HepG2 (cell line): ENCODE measurements around the gene FAM228B. TPM values are rescaled to one million over a fixed set of nuclear protein-coding genes. Genes with fewer than 3 reads are reported as not detected.
A peak's percentile ranks its signal among the peaks of the same experiment; 100 is the strongest.

ENCODE experiments used
- ARID2 ChIP-seq: sonication (generic); formaldehyde crosslinking; IDR thresholded peaks from 2 replicates; pipeline ENCODE4 v1.8.1; 2022; ENCODE audit warnings: mild to moderate bottlenecking, missing genetic modification reagents, borderline replicate concordance
- BCL6 ChIP-seq: IDR thresholded peaks from 2 replicates; pipeline ENCODE4 v1.6.1; 2016; ENCODE audit warnings: missing genetic modification reagents, missing compliant biosample characterization
- EHMT2 ChIP-seq: fragments of 200-600 bp; sonication (generic); IDR thresholded peaks from 2 replicates; pipeline ENCODE4 v1.7.0; 2017; ENCODE audit warnings: antibody characterized with exemption, low read depth, low read length, borderline replicate concordance
- EP300 ChIP-seq, 3 experiments: sonication (generic) in 1 of 3; formaldehyde crosslinking in 1 of 3; IDR thresholded peaks; 2 replicates each; pipeline versions ENCODE4 v1.5.1 to v1.6.1; 2011 to 2020; ENCODE audit warnings: low read depth in 2 of 3, low read length in 2 of 3, borderline replicate concordance in 1 of 3, improper control_type of control experiment in 1 of 3, mild to moderate bottlenecking in 1 of 3, missing genetic modification reagents in 1 of 3, moderate library complexity in 1 of 3
- FOXM1 ChIP-seq: sonication (generic); formaldehyde crosslinking; IDR thresholded peaks from 2 replicates; pipeline ENCODE4 v1.5.0; 2020; ENCODE audit warnings: missing genetic modification reagents
- NONO ChIP-seq, 2 experiments: fragments of 450-650 bp in 1 of 2; sonication (generic) in 1 of 2; formaldehyde crosslinking in 1 of 2; IDR thresholded peaks in 1 of 2; conservative IDR thresholded peaks in 1 of 2; 2 replicates each; pipeline versions ENCODE4 v1.6.1 to v1.8.0; 2017 to 2022; ENCODE audit warnings: mild to moderate bottlenecking in 1 of 2, missing genetic modification reagents in 1 of 2, moderate library complexity in 1 of 2
- RBM22 ChIP-seq: fragments of 200-400 bp; formaldehyde crosslinking; optimal IDR thresholded peaks from 2 replicates; pipeline ENCODE3; 2017; ENCODE audit warnings: mild to moderate bottlenecking, low read length, moderate library complexity
- SMAD9 ChIP-seq: sonication (generic); formaldehyde crosslinking; IDR thresholded peaks from 2 replicates; pipeline ENCODE4 v1.5.1; 2020; ENCODE audit warnings: mild to moderate bottlenecking, missing genetic modification reagents
- ZFP36 ChIP-seq: fragments of 150-350 bp; IDR thresholded peaks from 2 replicates; pipeline ENCODE4 v1.6.1; 2018; ENCODE audit warnings: borderline replicate concordance, low read length, low read depth; ENCODE audit not compliant: partially characterized antibody
- ZNF33B ChIP-seq: sonication (generic); formaldehyde crosslinking; IDR thresholded peaks from 2 replicates; pipeline ENCODE4 v1.5.1; 2020; ENCODE audit warnings: mild to moderate bottlenecking, missing genetic modification reagents
- ZNF44 ChIP-seq: sonication (generic); formaldehyde crosslinking; IDR thresholded peaks from 2 replicates; pipeline ENCODE4 v1.5.1; 2020; ENCODE audit warnings: mild to moderate bottlenecking, missing genetic modification reagents
- ZNF513 ChIP-seq: sonication (generic); formaldehyde crosslinking; conservative IDR thresholded peaks from 2 replicates; pipeline ENCODE4 v1.5.0; 2020; ENCODE audit warnings: missing genetic modification reagents
- ZNF737 ChIP-seq: sonication (generic); formaldehyde crosslinking; IDR thresholded peaks from 2 replicates; pipeline ENCODE4 v1.5.0; 2020; ENCODE audit warnings: missing genetic modification reagents, mild to moderate bottlenecking, borderline replicate concordance
- ZNF776 ChIP-seq: sonication (generic); formaldehyde crosslinking; IDR thresholded peaks from 2 replicates; pipeline ENCODE4 v1.4.0; 2020; ENCODE audit warnings: mild to moderate bottlenecking, missing genetic modification reagents
- ZNF780A ChIP-seq: sonication (generic); formaldehyde crosslinking; IDR thresholded peaks from 2 replicates; pipeline ENCODE4 v1.8.0; 2022; ENCODE audit warnings: mild to moderate bottlenecking, missing genetic modification reagents, moderate library complexity
- polyA plus RNA-seq, 8 experiments: library from polyadenylated mRNA; depleted of rRNA in 3 of 8; stranded (reverse) in 7 of 8; unstranded in 1 of 8; fragments of >200 nt; fragmentation: Illumina TruSeq in 4 of 8; extraction: Trizol in 4 of 8; gene quantifications; 2 replicates each; pipeline versions ENCODE4 v1.2.1 to v1.2.3, GENCODE V29; 2011 to 2016; ENCODE audit warnings: low read depth in 4 of 8, missing spikeins in 1 of 8, mixed read lengths in 1 of 8; ENCODE audit not compliant: insufficient read depth in 1 of 8
- total RNA-seq, 5 experiments: library from RNA; depleted of rRNA; stranded (reverse); fragments of >200 nt; fragmentation: Illumina TruSeq; extraction: Trizol; gene quantifications; 2 replicates each; pipeline ENCODE4 v1.2.3, GENCODE V29; 2016; ENCODE audit warnings: low read depth in 1 of 5
- TF ChIP-seq, protein P1 (sequence below): sonication (generic); formaldehyde crosslinking; IDR thresholded peaks from 2 replicates; pipeline ENCODE4 v1.5.1; 2020; ENCODE audit warnings: missing genetic modification reagents, mild to moderate bottlenecking, borderline replicate concordance
- TF ChIP-seq, protein P2 (sequence below): sonication (generic); formaldehyde crosslinking; IDR thresholded peaks from 2 replicates; pipeline ENCODE4 v1.5.1; 2020; ENCODE audit warnings: mild to moderate bottlenecking, missing genetic modification reagents

The FAM228B gene
- total and polyA plus RNA-seq, 2 of the 13 experiments (the other 11 are each of a cell fraction or from before 2014, with no cell fraction given) = 0.79 to 1.1 TPM

GRCh38 chr2:24123195-24123921 lies at the start of gene FAM228B, which contains the start of gene PFN4 (continued):
- TF ChIP-seq ZNF780A (CRISPR knock-in tag) (no peak), BCL6 (0 out of 2 replicates have a peak, but pooled peaks have one; percentile 47), ARID2 (CRISPR knock-in tag) (no peak), SMAD9 (no peak), FOXM1 (CRISPR knock-in tag) (peak; percentile 64; the same call in 1 of the 2 replicates), ZFP36 (no peak), EP300 (IDR thresholded peaks at IDR 0.05; ENCODE audit: low read depth in 2 of 2, low read length in 2 of 2) (no peak), EP300 (CRISPR knock-in tag; IDR thresholded peaks at IDR 0.05; ENCODE audit: borderline replicate concordance) (no peak), ZNF776 (CRISPR knock-in tag) (peak; percentile 92), ZNF44 (CRISPR knock-in tag) (no peak), ZNF513 (CRISPR knock-in tag) (no peak), ZNF737 (CRISPR knock-in tag) (no peak), RBM22 (no peak), NONO (IDR thresholded peaks at IDR 0.05) (no peak), NONO (CRISPR knock-in tag; conservative IDR thresholded peaks at IDR 0.05) (peak; percentile 85), ZNF33B (no peak), EHMT2 (no peak)
- TF ChIP-seq, protein P1, sequence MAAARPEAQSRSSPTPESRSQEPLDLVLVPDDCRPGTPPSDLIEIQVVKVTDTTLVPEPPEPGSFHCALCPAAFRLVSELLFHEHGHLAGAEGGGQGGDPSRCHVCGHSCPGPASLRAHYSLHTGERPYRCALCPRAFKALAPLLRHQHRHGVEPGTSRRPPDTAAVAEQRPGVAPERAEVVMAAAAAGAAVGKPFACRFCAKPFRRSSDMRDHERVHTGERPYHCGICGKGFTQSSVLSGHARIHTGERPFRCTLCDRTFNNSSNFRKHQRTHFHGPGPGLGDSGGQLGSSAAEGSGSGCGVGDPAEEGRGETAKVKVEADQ (CRISPR knock-in tag) = peak; percentile 89
- TF ChIP-seq, protein P2, sequence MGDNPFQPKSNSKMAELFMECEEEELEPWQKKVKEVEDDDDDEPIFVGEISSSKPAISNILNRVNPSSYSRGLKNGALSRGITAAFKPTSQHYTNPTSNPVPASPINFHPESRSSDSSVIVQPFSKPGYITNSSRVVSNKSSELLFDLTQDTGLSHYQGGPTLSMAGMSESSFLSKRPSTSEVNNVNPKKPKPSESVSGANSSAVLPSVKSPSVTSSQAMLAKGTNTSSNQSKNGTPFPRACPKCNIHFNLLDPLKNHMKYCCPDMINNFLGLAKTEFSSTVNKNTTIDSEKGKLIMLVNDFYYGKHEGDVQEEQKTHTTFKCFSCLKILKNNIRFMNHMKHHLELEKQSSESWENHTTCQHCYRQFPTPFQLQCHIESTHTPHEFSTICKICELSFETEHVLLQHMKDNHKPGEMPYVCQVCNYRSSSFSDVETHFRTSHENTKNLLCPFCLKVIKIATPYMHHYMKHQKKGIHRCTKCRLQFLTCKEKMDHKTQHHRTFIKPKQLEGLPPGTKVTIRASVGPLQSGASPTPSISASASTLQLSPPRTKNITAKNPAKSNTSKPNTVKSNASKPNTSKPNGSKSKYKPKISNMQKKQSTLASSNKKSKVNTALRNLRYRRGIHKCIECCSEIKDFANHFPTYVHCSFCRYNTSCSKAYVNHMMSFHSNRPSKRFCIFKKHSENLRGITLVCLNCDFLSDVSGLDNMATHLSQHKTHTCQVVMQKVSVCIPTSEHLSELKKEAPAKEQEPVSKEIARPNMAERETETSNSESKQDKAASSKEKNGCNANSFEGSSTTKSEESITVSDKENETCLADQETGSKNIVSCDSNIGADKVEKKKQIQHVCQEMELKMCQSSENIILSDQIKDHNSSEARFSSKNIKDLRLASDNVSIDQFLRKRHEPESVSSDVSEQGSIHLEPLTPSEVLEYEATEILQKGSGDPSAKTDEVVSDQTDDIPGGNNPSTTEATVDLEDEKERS (CRISPR knock-in tag) = 0 out of 2 replicates have a peak, but pooled peaks have one; percentile 55
